HG02938 (cell line): ENCODE results near the gene NTN5.
"Not testable (repeated sequence)": the region's sequence is repeated elsewhere in the genome, so short reads cannot be mapped to it uniquely, and the experiment has no call there.

ENCODE experiments used
- ATAC-seq: cut with Tn5 transposase; IDR thresholded peaks from one replicate; pipeline ENCODE4 v1.9.1; 2021; ENCODE audit warnings: mild to moderate bottlenecking, moderate library complexity; ENCODE audit not compliant: unreplicated experiment

NTN5 gene

GRCh38 chr19:48698046-48698445 is 25.2 kb upstream of the NTN5 start:
- no peak for ATAC-seq

- no peak for ATAC-seq
Measured at GRCh38 chr19:48696353-48697010, 23.7 kb upstream of the NTN5 start.

- no peak for ATAC-seq
Measured at GRCh38 chr19:48695743-48696352, 23.0 kb upstream of the NTN5 start, which contains the start of gene FUT2. FUT2 (plus strand) TSS chr19:48695971; CDS start chr19:48702957, 6,986 bp downstream.

GRCh38 chr19:48693629-48694028 is 20.8 kb upstream of the NTN5 start:
- ATAC-seq, result not testable (repeated sequence)

- no peak for ATAC-seq
Measured at GRCh38 chr19:48689449-48689848, 16.6 kb upstream of the NTN5 start.

GRCh38 chr19:48687776-48688175 is 15.0 kb upstream of the NTN5 start:
- ATAC-seq, result no peak

- ATAC-seq, result not testable (repeated sequence)
Measured at GRCh38 chr19:48686637-48687036, 13.8 kb upstream of the NTN5 start.

GRCh38 chr19:48686088-48686487 is 13.3 kb upstream of the NTN5 start:
- ATAC-seq, result no peak

- ATAC-seq, result no peak
Measured at GRCh38 chr19:48685583-48685982, 12.8 kb upstream of the NTN5 start.

- ATAC-seq, result no peak
Measured at GRCh38 chr19:48683349-48683748, 10.5 kb upstream of the NTN5 start.

GRCh38 chr19:48681127-48681470 is 8.3 kb upstream of the NTN5 start:
- no peak for ATAC-seq

- no peak for ATAC-seq
Measured at GRCh38 chr19:48680436-48681126, 7.8 kb upstream of the NTN5 start.

GRCh38 chr19:48680006-48680405 is 7.2 kb upstream of the NTN5 start:
- not testable (repeated sequence) for ATAC-seq

GRCh38 chr19:48678201-48678600 is 5.4 kb upstream of the NTN5 start:
- ATAC-seq, result no peak

- no peak for ATAC-seq
Measured at GRCh38 chr19:48676887-48677286, 4.1 kb upstream of the NTN5 start.

GRCh38 chr19:48676487-48676886 is 3.7 kb upstream of the NTN5 start:
- no peak for ATAC-seq

GRCh38 chr19:48674921-48675824 is 2.4 kb upstream of the NTN5 start:
- no peak for ATAC-seq

- no peak for ATAC-seq
Measured at GRCh38 chr19:48674216-48674809, 1.5 kb upstream of the NTN5 start.

- no peak for ATAC-seq
Measured at GRCh38 chr19:48673436-48674100, 751 bp upstream of the NTN5 start.

- ATAC-seq, result no peak
Measured at GRCh38 chr19:48671446-48671995, 1.3 kb downstream of the NTN5 start.
